GM18499 (cell line): Measurements from ENCODE around the gene LYPD6B.
"Not testable (repeated sequence)": the region's sequence is repeated elsewhere in the genome, so short reads cannot be mapped to it uniquely, and the experiment has no call there.

Source experiments
- ATAC-seq: cut with Tn5 transposase; IDR thresholded peaks from one replicate; pipeline ENCODE4 v1.9.1; 2021; ENCODE audit warnings: moderate number of reproducible peaks; ENCODE audit not compliant: insufficient read depth, unreplicated experiment

The LYPD6B gene

DNA sequence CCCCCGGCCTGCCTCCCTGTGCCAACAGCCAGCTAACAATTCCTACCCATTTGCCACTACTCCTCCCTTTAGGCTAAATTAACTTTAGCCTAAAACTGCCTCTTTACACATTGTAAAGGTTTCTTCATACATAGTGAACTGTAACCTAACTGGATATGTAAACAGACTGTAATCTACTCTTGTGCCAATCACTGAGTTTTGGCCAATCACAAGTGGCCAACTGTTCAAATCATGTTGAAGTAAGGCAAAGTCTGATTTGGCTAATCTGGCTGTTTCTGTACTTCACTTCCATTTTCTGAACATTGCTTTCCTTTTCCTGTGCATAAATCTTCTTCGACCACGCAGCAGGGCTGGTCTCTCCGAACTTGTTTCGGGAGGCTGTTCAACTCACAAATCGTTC lies 188.3 kb downstream of the LYPD6B start:
- ATAC-seq: no peak

DNA sequence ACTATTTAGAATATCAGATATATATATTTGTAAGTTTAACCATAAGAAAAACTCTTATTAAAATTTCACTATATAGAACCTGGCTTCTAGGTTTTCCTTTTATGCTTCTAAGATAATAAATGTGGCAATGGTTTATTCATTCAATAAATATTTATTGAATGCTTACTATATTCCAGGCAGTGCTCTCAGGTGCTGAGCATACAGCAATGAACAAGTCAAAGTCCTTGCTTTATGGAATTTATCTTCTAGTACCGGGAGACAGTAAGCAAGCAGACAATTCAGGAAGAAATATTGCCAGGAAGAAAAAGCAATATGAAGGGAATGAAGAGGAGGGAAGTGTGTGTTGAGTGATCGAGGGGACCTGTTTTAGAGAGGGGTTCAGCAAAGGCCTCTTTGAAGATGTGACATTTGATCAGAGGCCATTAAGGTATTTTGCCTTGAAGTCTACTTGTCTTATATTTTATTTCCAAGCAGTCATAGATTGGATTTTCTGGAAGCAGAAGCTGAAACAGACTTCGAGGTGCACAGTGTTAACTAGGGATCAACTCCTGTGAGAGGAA lies 197.4 kb downstream of the LYPD6B start:
- ATAC-seq: no peak

DNA sequence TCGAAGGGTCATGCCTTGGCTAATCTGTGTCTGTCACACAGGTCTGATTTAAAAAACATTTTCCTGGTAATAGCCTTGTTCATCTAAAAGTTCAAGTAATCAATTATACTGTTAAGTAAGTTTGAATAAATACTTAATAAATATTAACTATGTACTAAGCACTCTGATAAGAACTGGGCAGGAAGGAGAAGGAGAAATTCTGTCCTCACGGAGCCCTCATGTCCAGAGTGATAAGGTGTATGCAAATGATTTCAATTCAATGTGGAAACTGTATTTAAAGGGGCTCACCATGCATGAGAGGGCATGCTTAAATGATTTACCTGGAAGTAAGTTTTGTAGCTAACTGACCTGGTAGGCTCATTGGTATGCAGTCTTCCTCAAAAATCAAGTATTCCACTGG lies 197.9 kb downstream of the LYPD6B start:
- no peak for ATAC-seq

DNA sequence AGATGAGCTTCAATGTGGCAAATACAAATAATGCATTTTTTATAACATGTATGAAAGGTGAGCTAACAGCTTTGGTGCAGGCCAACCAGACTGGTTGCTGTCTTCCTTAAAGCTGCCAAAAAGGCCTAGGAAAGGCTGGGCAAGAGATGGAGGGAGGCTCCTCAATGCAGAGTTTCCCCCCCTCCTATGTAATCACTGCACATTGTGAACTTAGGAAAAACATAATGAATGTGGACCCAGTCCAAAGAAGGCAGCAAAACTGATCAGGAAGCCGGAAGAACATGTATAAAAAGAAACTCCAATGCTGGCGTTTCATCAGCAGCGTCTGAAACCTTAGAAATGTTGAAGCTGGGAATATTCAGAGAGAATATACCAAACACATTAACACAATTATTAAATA lies 207.7 kb downstream of the LYPD6B start:
- ATAC-seq: no peak

DNA sequence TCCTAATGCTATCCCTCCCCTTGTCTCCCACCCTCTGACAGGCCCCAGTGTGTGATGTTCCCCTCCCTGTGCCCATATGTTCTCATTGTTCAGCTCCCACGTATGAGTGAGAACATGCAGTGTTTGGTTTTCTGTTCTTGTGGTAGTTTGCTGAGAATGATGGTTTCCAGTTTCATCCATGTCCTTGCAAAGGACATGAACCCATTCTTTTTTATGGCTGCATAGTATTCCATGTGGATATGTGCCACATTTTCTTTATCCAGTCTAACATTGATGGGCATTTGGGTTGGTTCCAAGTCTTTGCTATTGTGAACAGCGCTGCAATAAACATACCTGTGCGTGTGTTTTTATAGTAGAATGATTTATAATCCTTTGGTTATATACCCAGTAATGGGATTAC lies 212.9 kb downstream of the LYPD6B start:
- ATAC-seq: not testable (repeated sequence)

DNA sequence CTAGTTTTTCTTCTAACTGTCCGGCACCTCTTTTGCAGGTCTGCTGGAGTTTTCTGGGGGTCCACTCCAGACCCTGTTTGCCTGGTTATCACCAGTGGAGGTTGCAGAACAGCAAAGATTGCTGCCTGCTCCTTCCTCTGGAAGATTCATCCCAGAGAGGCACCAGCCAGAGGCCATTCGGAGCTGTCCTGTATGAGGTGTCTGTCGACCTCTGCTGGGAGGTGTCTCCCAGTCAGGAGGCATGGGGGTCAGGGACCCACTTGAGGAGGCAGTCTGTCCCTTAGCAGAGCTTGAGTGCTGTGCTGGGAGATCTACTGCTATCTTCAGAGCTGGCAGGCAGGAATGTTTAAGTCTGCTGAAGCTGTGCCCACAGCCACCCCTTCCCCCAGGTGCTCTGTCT lies 218.4 kb downstream of the LYPD6B start:
- not testable (repeated sequence) for ATAC-seq

DNA sequence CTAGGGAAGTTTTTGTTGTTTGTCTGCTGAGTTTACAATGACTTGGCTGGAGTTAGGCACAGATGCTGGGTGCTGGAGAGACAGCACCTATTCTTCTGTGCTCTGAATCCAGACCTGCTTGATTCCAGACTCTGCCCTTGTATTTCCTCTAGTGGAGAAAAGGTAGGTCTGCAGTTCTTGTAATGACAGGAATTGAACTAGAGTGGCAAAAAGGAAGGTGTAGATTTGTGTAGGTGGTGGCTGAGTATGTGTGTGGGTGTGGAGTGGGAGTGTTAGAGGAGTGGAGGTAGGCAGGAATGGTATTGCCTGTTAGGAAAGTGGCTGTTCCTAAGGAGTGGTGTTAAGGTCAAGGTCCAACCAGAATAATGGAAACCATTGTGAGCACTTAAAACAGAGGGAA lies 220.0 kb downstream of the LYPD6B start:
- ATAC-seq: no peak

DNA sequence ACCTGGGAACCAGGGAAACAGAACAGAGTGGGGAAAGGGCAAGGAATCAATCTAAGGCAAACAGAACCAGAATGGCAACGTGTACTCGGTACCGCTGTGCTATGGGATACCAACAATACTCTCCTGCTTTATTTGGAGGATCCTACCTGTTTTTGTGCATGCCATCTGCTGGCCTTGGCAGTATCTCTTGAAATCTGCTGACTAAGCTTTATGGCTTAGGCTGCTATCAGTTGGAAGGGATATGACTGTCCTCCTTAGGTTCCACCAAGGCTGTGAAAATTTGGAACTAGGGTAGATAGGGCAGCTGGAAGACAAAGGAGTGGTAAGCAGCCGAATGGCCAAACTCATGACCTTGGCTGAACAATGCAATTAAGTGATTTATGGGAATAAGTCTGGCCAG lies 220.6 kb downstream of the LYPD6B start:
- no peak for ATAC-seq

DNA sequence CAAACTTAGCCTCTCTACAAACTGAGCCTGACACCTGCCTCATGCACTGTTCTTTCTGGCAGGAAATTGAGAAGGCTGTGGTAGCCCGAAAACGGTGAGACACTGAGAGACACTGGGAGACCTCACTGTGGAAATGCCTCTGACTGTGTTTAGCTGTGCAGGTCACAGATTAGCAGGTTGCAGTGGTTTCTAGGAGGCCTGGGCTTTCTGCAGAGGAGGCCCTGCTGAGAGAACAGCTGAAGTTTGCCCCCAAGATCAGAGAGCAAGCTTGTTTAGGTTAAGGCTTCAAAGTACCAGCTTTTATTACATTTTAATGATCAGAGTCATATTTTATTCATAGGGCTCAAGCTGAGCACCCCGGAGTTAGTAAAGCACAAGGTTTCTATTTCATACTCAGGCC lies 223.2 kb downstream of the LYPD6B start:
- no peak for ATAC-seq
